ENCODE data around the gene SLIT3. TPM values are rescaled to one million over a fixed set of nuclear protein-coding genes. Genes with fewer than 3 reads are reported as not detected.
"Not testable (repeated sequence)": the region's sequence is repeated elsewhere in the genome, so short reads cannot be mapped to it uniquely, and the experiment has no call there.

SLIT3 gene
- total RNA-seq, 3 donors from 2014 or later, result 30.7 to 103 (median 54.1) TPM

- H3K9me3 ChIP-seq, result no peaks in the 10 kb centered on the region
- no peak for DNase-seq (ENCODE audit: low spot score in 2 of 2)
- no peaks in the 10 kb centered on the region for H3K36me3 ChIP-seq
- intact Hi-C loops (cut with DNase I; ENCODE audit: low total_unique reads), result no loop called here
- no peak overlapping the region for H3K4me3 ChIP-seq
- peaks cover 0 to 5% of the 10 kb centered on the region in 2 donors for H3K4me1 ChIP-seq
- H3K27ac ChIP-seq, result no peak overlapping the region
- TF ChIP-seq, protein P1, sequence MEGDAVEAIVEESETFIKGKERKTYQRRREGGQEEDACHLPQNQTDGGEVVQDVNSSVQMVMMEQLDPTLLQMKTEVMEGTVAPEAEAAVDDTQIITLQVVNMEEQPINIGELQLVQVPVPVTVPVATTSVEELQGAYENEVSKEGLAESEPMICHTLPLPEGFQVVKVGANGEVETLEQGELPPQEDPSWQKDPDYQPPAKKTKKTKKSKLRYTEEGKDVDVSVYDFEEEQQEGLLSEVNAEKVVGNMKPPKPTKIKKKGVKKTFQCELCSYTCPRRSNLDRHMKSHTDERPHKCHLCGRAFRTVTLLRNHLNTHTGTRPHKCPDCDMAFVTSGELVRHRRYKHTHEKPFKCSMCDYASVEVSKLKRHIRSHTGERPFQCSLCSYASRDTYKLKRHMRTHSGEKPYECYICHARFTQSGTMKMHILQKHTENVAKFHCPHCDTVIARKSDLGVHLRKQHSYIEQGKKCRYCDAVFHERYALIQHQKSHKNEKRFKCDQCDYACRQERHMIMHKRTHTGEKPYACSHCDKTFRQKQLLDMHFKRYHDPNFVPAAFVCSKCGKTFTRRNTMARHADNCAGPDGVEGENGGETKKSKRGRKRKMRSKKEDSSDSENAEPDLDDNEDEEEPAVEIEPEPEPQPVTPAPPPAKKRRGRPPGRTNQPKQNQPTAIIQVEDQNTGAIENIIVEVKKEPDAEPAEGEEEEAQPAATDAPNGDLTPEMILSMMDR (IDR thresholded peaks at IDR 0.05), result no peak
- TF ChIP-seq POLR2AphosphoS5 (IDR thresholded peaks at IDR 0.05), result no peak
- no peak for TF ChIP-seq POLR2A (IDR thresholded peaks at IDR 0.05)
- H3K27me3 ChIP-seq, result no peaks in the 10 kb centered on the region
These were observed 81.0 kb downstream of the SLIT3 start for GRCh38 chr5:169219961-169220360.

- H3K9me3 ChIP-seq, result no peaks in the 10 kb centered on the region
- no peak overlapping the region for H3K4me3 ChIP-seq
- TF ChIP-seq POLR2AphosphoS5 (IDR thresholded peaks at IDR 0.05), result no peak
- TF ChIP-seq, protein P1 (IDR thresholded peaks at IDR 0.05), result no peak
- no peak for TF ChIP-seq POLR2A (IDR thresholded peaks at IDR 0.05)
- intact Hi-C loops (cut with DNase I; ENCODE audit: low total_unique reads), result no loop called here
- peaks cover 0 to 5% of the 10 kb centered on the region in 2 donors for H3K4me1 ChIP-seq
- H3K36me3 ChIP-seq, result no peaks in the 10 kb centered on the region
- DNase-seq (ENCODE audit: low spot score in 2 of 2), result no peak
- H3K27me3 ChIP-seq, result no peaks in the 10 kb centered on the region
- H3K27ac ChIP-seq, result no peak overlapping the region
These were observed 81.6 kb downstream of the SLIT3 start for GRCh38 chr5:169219351-169219750.

DNA sequence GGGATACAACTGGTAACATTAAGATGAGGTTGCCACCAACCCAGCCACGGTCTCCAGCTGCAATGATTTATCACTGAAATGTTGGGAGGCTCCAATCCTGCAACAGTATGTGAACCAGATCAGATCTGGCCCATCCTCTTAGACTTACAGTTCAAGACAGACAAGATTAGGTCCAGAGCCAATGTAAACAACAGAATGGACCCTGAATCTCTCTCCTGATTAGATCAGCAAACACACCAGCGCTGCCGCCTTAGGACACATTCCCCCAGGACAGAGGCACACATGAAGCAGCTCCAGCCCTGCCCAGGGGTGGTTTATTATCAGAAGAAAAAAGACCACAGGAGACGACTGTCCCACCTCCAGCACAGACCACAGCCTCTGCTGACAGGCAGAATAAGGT, 82.1 kb downstream of the SLIT3 start:
- intact Hi-C loops (cut with DNase I; ENCODE audit: low total_unique reads), result no loop called here
- H3K36me3 ChIP-seq, result no peaks in the 10 kb centered on the region
- no peak overlapping the region for H3K4me3 ChIP-seq
- no peak for DNase-seq (ENCODE audit: low spot score in 2 of 2)
- peaks cover 0 to 5% of the 10 kb centered on the region in 2 donors for H3K4me1 ChIP-seq
- H3K27me3 ChIP-seq, result no peaks in the 10 kb centered on the region
- no peak overlapping the region for H3K27ac ChIP-seq
- TF ChIP-seq, protein P1 (IDR thresholded peaks at IDR 0.05), result no peak
- TF ChIP-seq POLR2AphosphoS5 (IDR thresholded peaks at IDR 0.05) (no peak), POLR2A (IDR thresholded peaks at IDR 0.05) (no peak)
- no peaks in the 10 kb centered on the region for H3K9me3 ChIP-seq

DNA sequence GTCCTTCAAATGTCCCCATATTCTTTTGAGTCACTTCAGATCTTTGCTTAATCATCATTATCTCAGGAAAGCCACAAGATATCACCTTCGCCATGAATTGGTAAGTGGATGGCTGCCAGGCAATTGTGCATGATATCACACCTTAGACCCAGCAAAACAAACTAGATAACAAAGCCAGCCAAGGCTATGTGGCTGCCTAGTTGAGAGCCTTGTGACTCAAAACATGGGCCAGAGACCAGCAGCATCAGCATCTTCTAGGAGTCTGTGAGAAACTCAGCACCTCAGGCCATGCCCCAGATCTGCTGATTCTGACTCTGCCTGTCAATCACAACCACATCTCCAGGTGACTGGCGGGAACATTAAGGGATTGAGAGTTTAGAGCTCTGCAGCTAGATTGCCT, 82.8 kb downstream of the SLIT3 start:
- Histone ChIP-seq H3K9me3 (no peaks in the 10 kb centered on the region), H3K27me3 (no peaks in the 10 kb centered on the region), H3K4me1 (peaks cover 0 to 5% of the 10 kb centered on the region in 2 donors), H3K4me3 (no peak overlapping the region), H3K36me3 (no peaks in the 10 kb centered on the region), H3K27ac (peak overlapping the region in 1 of 2 donors; percentile 32)
- intact Hi-C loops (cut with DNase I; ENCODE audit: low total_unique reads), result no loop called here
- DNase-seq (ENCODE audit: low spot score in 2 of 2), result no peak
- TF ChIP-seq POLR2AphosphoS5 (IDR thresholded peaks at IDR 0.05) (no peak), POLR2A (IDR thresholded peaks at IDR 0.05) (no peak)
- TF ChIP-seq, protein P1 (IDR thresholded peaks at IDR 0.05), result no peak

- Histone ChIP-seq H3K9me3 (no peaks in the 10 kb centered on the region), H3K4me1 (peaks cover 0 to 5% of the 10 kb centered on the region in 2 donors), H3K4me3 (no peak overlapping the region), H3K36me3 (no peaks in the 10 kb centered on the region), H3K27me3 (no peaks in the 10 kb centered on the region), H3K27ac (no peak overlapping the region)
- intact Hi-C loops (cut with DNase I; ENCODE audit: low total_unique reads), result no loop called here
- no peak for TF ChIP-seq POLR2AphosphoS5 (IDR thresholded peaks at IDR 0.05)
- no peak for DNase-seq (ENCODE audit: low spot score in 2 of 2)
These were observed 84.1 kb downstream of the SLIT3 start for GRCh38 chr5:169216866-169217265.

DNA sequence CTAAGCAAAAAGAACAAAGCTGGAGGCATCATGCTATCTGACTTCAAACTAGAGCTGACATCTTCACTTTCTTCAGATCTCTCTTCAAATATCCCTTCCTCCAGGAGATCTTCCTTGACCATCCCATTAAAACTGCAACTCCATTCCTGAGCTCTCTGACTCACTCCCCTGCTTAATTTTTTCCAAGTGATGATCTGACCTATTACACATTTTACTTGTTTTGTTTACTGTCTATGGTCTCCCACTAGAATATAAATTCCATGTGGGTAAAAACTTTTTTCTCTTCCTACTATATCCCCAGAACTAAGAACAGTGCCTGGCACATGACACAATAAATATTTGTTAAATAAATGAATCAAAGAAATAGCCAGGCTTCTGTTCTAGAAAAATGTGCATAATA, 87.5 kb downstream of the SLIT3 start:
- Histone ChIP-seq H3K27ac (no peak overlapping the region), H3K27me3 (no peaks in the 10 kb centered on the region), H3K4me1 (peaks cover 0 to 4% of the 10 kb centered on the region in 2 donors), H3K9me3 (no peaks in the 10 kb centered on the region), H3K4me3 (no peak overlapping the region), H3K36me3 (no peaks in the 10 kb centered on the region)
- DNase-seq (ENCODE audit: low spot score in 2 of 2), result no peak
- TF ChIP-seq, protein P1 (IDR thresholded peaks at IDR 0.05), result no peak
- TF ChIP-seq POLR2AphosphoS5 (IDR thresholded peaks at IDR 0.05), result no peak
- TF ChIP-seq POLR2A (IDR thresholded peaks at IDR 0.05), result no peak
- intact Hi-C loops (cut with DNase I; ENCODE audit: low total_unique reads), result no loop called here

- H3K36me3 ChIP-seq; H3K4me1 ChIP-seq; intact Hi-C loops (cut with DNase I; ENCODE audit: low total_unique reads); H3K9me3 ChIP-seq; H3K27ac ChIP-seq; H3K27me3 ChIP-seq; DNase-seq (ENCODE audit: low spot score in 2 of 2); H3K4me3 ChIP-seq: not testable (repeated sequence)
These were observed 89.2 kb downstream of the SLIT3 start for GRCh38 chr5:169211761-169212160.

All from breast epithelium (tissue), 4 donors.